Mesothelial cell of epicardium (in vitro differentiated cells): ENCODE data around the gene YTHDF1. TPM values are rescaled to one million over a fixed set of nuclear protein-coding genes. Genes with fewer than 3 reads are reported as not detected.
A peak's percentile ranks its signal among the peaks of the same experiment; 100 is the strongest.

Experiments
- DNase-seq, 2 experiments: peaks; one replicate each; pipeline ENCODE4 v3.0.0; 2021; ENCODE audit warnings: low spot score in 2 of 2; ENCODE audit not compliant: unreplicated experiment in 2 of 2
- H3K27ac Mint-ChIP-seq: 2 replicates; pipeline ENCODE4 v1.8.0; 2021; ENCODE audit warnings: mixed read lengths
- H3K27me3 Mint-ChIP-seq: 2 replicates; pipeline ENCODE4 v1.8.0; 2021; ENCODE audit warnings: low read depth, mixed read lengths
- H3K36me3 Mint-ChIP-seq: 2 replicates; pipeline ENCODE4 v1.8.0; 2021; ENCODE audit warnings: mixed read lengths
- H3K4me1 Mint-ChIP-seq: 2 replicates; pipeline ENCODE4 v1.8.0; 2021; ENCODE audit warnings: mixed read lengths
- H3K4me3 Mint-ChIP-seq: 2 replicates; pipeline ENCODE4 v1.8.0; 2021; ENCODE audit warnings: mild to moderate bottlenecking, moderate library complexity, mixed read lengths
- H3K9me3 Mint-ChIP-seq: 2 replicates; pipeline ENCODE4 v1.8.0; 2021; ENCODE audit warnings: mixed read lengths
- CTCF ChIP-seq: fragments of 200-600 bp; sonication (generic); IDR thresholded peaks from one replicate; pipeline ENCODE4 v1.5.0; 2021; ENCODE audit warnings: antibody characterized with exemption; ENCODE audit not compliant: unreplicated experiment
- total RNA-seq: library from RNA; stranded (reverse); gene quantifications from 3 replicates; pipeline ENCODE4 v1.2.1, GENCODE V29; 2021

Gene YTHDF1
- total RNA-seq, 1 donor from 2014 or later: 49.3 TPM

GRCh38 chr20:63230800-63231268 is 14.9 kb upstream of the YTHDF1 start:
- TF ChIP-seq CTCF: peak; percentile 18
- Mint-ChIP-seq H3K9me3 (no peaks in the 10 kb centered on the region), H3K27ac (no peak overlapping the region), H3K36me3 (no peaks in the 10 kb centered on the region), H3K27me3 (peaks cover 9% of the 10 kb centered on the region), H3K4me3 (no peak overlapping the region), H3K4me1 (peaks cover 24% of the 10 kb centered on the region)
- DNase-seq: peak in 1 of 2 experiments; percentile 66

- Mint-ChIP-seq H3K36me3 (no peaks in the 10 kb centered on the region), H3K4me3 (no peak overlapping the region), H3K27me3 (peaks cover 9% of the 10 kb centered on the region), H3K9me3 (no peaks in the 10 kb centered on the region), H3K4me1 (peaks cover 28% of the 10 kb centered on the region), H3K27ac (no peak overlapping the region)
- DNase-seq: no peak
- TF ChIP-seq CTCF: no peak
Measured at GRCh38 chr20:63228806-63229205, 12.9 kb upstream of the YTHDF1 start.

GRCh38 chr20:63227260-63227659 is 11.3 kb upstream of the YTHDF1 start:
- no peak for DNase-seq
- no peaks in the 10 kb centered on the region for H3K9me3 Mint-ChIP-seq
- peaks cover 16% of the 10 kb centered on the region for H3K27me3 Mint-ChIP-seq
- no peaks in the 10 kb centered on the region for H3K36me3 Mint-ChIP-seq
- no peak overlapping the region for H3K4me3 Mint-ChIP-seq
- peaks cover 28% of the 10 kb centered on the region for H3K4me1 Mint-ChIP-seq
- H3K27ac Mint-ChIP-seq: no peak overlapping the region
- no peak for TF ChIP-seq CTCF

- Mint-ChIP-seq H3K27me3 (peaks cover 11% of the 10 kb centered on the region), H3K4me3 (no peak overlapping the region), H3K9me3 (no peaks in the 10 kb centered on the region), H3K27ac (no peak overlapping the region), H3K4me1 (peaks cover 19% of the 10 kb centered on the region), H3K36me3 (no peaks in the 10 kb centered on the region)
- DNase-seq: no peak
- no peak for TF ChIP-seq CTCF
Measured at GRCh38 chr20:63226042-63226943, 10.4 kb upstream of the YTHDF1 start.

- no peaks in the 10 kb centered on the region for H3K9me3 Mint-ChIP-seq
- H3K27ac Mint-ChIP-seq: no peak overlapping the region
Measured at GRCh38 chr20:63225082-63225454, 9.1 kb upstream of the YTHDF1 start.

More at GRCh38 chr20:63225082-63225454, 9.1 kb upstream of the YTHDF1 start:
- TF ChIP-seq CTCF: no peak
- Mint-ChIP-seq H3K27me3 (peaks cover 23% of the 10 kb centered on the region), H3K4me3 (no peak overlapping the region), H3K36me3 (no peaks in the 10 kb centered on the region), H3K4me1 (peaks cover 15% of the 10 kb centered on the region)
- DNase-seq: no peak
